ENCODE data around the gene LPAR2.

- TF ChIP-seq JUND (IDR thresholded peaks at IDR 0.05): no peak
- TF ChIP-seq MXI1 (IDR thresholded peaks at IDR 0.05; ENCODE audit: low read depth, low read length): no peak
These were observed 39.5 kb downstream of the LPAR2 start for GRCh38 chr19:19588546-19588945.
